Measurements from ENCODE around the gene DIDO1. TPM values are rescaled to one million over a fixed set of nuclear protein-coding genes. Genes with fewer than 3 reads are reported as not detected.

DIDO1 gene
- total RNA-seq, 1 donor = 46.3 TPM

DNA sequence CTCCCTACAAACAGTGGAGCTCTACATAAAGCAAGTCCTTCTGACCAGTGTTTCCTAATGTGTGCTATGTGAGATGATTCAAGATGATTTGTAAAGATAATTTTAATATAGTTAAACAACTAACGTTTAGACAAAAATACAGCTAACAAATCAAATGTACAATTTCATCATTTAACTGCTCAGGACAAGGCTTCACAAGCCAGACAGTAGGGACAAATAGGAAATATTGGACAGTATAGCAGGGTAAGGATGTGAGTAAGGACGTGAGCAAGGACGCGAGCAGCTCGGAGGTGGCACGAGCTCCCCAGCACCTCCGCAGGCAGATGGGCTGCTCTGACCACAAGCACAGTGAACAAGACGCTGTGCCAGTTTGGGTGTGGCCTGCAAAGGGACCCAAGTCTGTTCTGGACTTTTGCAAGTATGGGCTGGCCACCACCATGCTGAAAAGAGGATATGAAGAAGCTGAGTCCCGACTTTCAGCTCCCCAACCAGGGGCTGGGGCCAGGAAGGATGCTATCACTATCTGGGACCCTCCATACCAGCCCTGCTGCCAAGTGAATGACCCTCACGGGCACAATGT is 14.5 kb downstream of the DIDO1 start:
- Histone ChIP-seq H3K79me2 (ENCODE audit: insufficient read depth, low read length) (peaks cover 100% of the 10 kb centered on the region), H4K20me1 (ENCODE audit: insufficient read depth, low read length) (peaks cover 83% of the 10 kb centered on the region), H3K9me3 (ENCODE audit: low read depth, low read length) (no peaks in the 10 kb centered on the region), H2AFZ (ENCODE audit: low read length) (no peak overlapping the region), H3K27me3 (ENCODE audit: insufficient read depth, low read length) (no peaks in the 10 kb centered on the region), H3K36me3 (ENCODE audit: insufficient read depth, low read length) (peaks cover 60% of the 10 kb centered on the region), H3K27ac (ENCODE audit: low read depth, low read length) (no peak overlapping the region), H3K4me3 (ENCODE audit: insufficient read depth, low read length) (no peak overlapping the region), H3K4me1 (ENCODE audit: insufficient read depth, low read length) (peaks cover 19% of the 10 kb centered on the region), H3K4me2 (ENCODE audit: insufficient read depth, low read length) (no peak overlapping the region)
- TF ChIP-seq, protein P1, sequence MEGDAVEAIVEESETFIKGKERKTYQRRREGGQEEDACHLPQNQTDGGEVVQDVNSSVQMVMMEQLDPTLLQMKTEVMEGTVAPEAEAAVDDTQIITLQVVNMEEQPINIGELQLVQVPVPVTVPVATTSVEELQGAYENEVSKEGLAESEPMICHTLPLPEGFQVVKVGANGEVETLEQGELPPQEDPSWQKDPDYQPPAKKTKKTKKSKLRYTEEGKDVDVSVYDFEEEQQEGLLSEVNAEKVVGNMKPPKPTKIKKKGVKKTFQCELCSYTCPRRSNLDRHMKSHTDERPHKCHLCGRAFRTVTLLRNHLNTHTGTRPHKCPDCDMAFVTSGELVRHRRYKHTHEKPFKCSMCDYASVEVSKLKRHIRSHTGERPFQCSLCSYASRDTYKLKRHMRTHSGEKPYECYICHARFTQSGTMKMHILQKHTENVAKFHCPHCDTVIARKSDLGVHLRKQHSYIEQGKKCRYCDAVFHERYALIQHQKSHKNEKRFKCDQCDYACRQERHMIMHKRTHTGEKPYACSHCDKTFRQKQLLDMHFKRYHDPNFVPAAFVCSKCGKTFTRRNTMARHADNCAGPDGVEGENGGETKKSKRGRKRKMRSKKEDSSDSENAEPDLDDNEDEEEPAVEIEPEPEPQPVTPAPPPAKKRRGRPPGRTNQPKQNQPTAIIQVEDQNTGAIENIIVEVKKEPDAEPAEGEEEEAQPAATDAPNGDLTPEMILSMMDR (IDR thresholded peaks at IDR 0.05; ENCODE audit: extremely low read depth, low read depth, low read length) = no peak
- DNase-seq (ENCODE audit: insufficient read length, low spot score, missing footprints) = peak; percentile 75

DNA sequence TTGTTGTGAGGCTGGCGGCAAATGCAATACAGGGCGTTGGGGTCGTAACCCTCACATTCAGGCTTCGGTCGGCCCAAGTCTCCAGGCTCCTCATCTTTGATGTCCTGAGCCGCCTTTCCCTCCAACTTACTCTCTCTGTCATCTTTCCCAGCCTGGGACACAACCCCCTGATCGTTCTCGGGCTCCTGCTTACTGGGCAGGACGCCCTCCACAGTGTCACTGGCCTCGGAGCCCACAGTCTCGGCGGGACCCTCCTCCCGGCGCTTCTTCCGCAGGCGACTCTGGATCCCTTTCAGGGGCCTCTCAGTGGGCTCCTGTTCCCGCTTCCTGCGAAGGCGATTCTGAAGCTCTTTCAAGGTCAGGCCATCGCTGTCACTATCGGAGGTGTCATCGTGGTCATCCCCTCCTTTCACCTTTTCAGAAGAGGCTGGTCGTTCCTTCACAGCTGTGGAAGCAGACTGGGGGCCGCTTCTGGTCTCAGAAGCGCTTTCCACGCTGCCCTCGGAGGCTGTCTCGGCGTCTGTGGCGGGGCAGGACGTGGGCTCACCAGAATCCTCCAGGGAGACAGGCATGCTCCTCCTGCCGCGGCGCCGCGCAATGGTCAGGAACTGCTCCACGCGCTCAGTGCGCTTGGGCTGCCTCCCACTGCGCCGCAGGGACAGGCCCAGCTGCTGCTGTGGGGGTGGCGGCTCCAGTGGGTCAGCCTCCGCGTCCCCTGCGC is 15.4 kb downstream of the DIDO1 start:
- no peak overlapping the region for H3K4me2 ChIP-seq (ENCODE audit: insufficient read depth, low read length)
- peaks cover 100% of the 10 kb centered on the region for H3K79me2 ChIP-seq (ENCODE audit: insufficient read depth, low read length)
- H4K20me1 ChIP-seq (ENCODE audit: insufficient read depth, low read length) = peaks cover 79% of the 10 kb centered on the region
- H3K9me3 ChIP-seq (ENCODE audit: low read depth, low read length) = no peaks in the 10 kb centered on the region
- DNase-seq (ENCODE audit: insufficient read length, low spot score, missing footprints) = no peak
- H3K27ac ChIP-seq (ENCODE audit: low read depth, low read length) = no peak overlapping the region
- H3K4me1 ChIP-seq (ENCODE audit: insufficient read depth, low read length) = peaks cover 19% of the 10 kb centered on the region
- H3K36me3 ChIP-seq (ENCODE audit: insufficient read depth, low read length) = peaks cover 69% of the 10 kb centered on the region
- no peak overlapping the region for H3K4me3 ChIP-seq (ENCODE audit: insufficient read depth, low read length)
- no peak overlapping the region for H2AFZ ChIP-seq (ENCODE audit: low read length)
- H3K27me3 ChIP-seq (ENCODE audit: insufficient read depth, low read length) = no peaks in the 10 kb centered on the region
- TF ChIP-seq, protein P1 (IDR thresholded peaks at IDR 0.05; ENCODE audit: extremely low read depth, low read depth, low read length) = no peak

DNA sequence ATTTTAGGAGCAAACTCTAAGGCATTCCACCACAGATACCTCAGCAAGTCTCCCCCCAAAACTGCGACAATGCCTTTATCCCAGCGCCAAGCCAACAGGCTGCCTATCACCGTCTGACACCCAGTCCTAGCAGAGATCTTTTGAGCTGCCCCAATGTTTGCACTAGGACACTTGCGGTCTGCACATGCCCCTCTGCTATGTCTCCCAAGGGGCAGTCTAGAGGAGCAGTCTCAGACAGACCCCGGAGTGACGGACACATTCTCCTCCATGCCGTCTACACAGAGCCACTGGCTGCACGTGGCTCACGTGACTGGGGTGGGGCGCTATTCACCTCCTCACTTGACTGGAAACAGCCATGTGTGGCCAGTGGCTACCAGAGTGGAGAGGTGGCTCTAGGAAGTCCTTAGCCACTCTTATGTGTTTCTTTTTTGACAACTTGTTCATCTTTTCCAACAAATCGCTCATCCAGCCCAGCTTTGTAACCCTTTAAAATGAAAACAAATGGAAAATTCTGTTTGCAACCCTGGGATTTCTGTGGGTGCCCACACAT is 16.0 kb downstream of the DIDO1 start:
- Histone ChIP-seq H3K4me1 (ENCODE audit: insufficient read depth, low read length) (peaks cover 16% of the 10 kb centered on the region), H3K4me2 (ENCODE audit: insufficient read depth, low read length) (no peak overlapping the region), H4K20me1 (ENCODE audit: insufficient read depth, low read length) (peaks cover 79% of the 10 kb centered on the region), H3K4me3 (ENCODE audit: insufficient read depth, low read length) (no peak overlapping the region), H3K36me3 (ENCODE audit: insufficient read depth, low read length) (peaks cover 75% of the 10 kb centered on the region), H3K27ac (ENCODE audit: low read depth, low read length) (no peak overlapping the region), H3K79me2 (ENCODE audit: insufficient read depth, low read length) (peaks cover 100% of the 10 kb centered on the region), H2AFZ (ENCODE audit: low read length) (no peak overlapping the region), H3K27me3 (ENCODE audit: insufficient read depth, low read length) (no peaks in the 10 kb centered on the region), H3K9me3 (ENCODE audit: low read depth, low read length) (no peaks in the 10 kb centered on the region)
- TF ChIP-seq, protein P1 (IDR thresholded peaks at IDR 0.05; ENCODE audit: extremely low read depth, low read depth, low read length) = no peak
- DNase-seq (ENCODE audit: insufficient read length, low spot score, missing footprints) = no peak
